ENCODE data around the gene CLEC18C.
"Not testable (repeated sequence)": the region's sequence is repeated elsewhere in the genome, so short reads cannot be mapped to it uniquely, and the experiment has no call there.

Gene CLEC18C

GRCh38 chr16:70151391-70151790 is 22.2 kb upstream of the CLEC18C start:
- Histone ChIP-seq H2BK12ac (ENCODE audit: low read length) (no peak overlapping the region), H3K79me2 (ENCODE audit: control insufficient read depth, insufficient read depth, low read length, poor library complexity) (no peaks in the 10 kb centered on the region), H2AFZ (ENCODE audit: insufficient read depth, low read length, poor library complexity) (no peak overlapping the region), H3K27me3 (ENCODE audit: insufficient read depth, low read length) (no peaks in the 10 kb centered on the region), H3K36me3 (ENCODE audit: control insufficient read depth in 1 of 2, insufficient read depth in 2 of 2, low read length in 2 of 2) (peaks cover 23 to 49% of the 10 kb centered on the region in 2 experiments), H4K12ac (ENCODE audit: low read depth, low read length) (no peak overlapping the region), H3K9ac (ENCODE audit: low read length) (no peak overlapping the region), H3K14ac (ENCODE audit: low read length) (no peak overlapping the region), H3K4me3 (ENCODE audit: low read depth, low read length) (no peak overlapping the region), H3K4ac (ENCODE audit: low read depth, low read length) (no peak overlapping the region), H4K91ac (ENCODE audit: low read depth, low read length) (no peak overlapping the region), H2BK5ac (ENCODE audit: low read depth, low read length, poor library complexity) (no peak overlapping the region), H3K27ac (ENCODE audit: low read depth, low read length) (no peak overlapping the region), H3K23ac (ENCODE audit: low read length) (no peak overlapping the region), H3K9me3 (ENCODE audit: insufficient read depth, low read depth, low read length) (no peaks in the 10 kb centered on the region), H4K8ac (ENCODE audit: low read depth, low read length) (no peak overlapping the region), H2AK5ac (ENCODE audit: low read length) (no peak overlapping the region), H3K4me1 (ENCODE audit: control insufficient read depth in 1 of 2, insufficient read depth in 2 of 2, low read length in 2 of 2) (no peaks in the 10 kb centered on the region), H3K79me1 (ENCODE audit: low read length) (no peaks in the 10 kb centered on the region), H2BK120ac (ENCODE audit: insufficient read depth, low read length, poor library complexity) (no peak overlapping the region), H3K18ac (ENCODE audit: low read length) (no peak overlapping the region), H3K4me2 (ENCODE audit: low read length) (no peak overlapping the region)
- no CpG with 5 or more reads among the region's 2 CpGs for WGBS (ENCODE audit: extremely low coverage, insufficient coverage, insufficient read length)
- DNase-seq, result no peak

GRCh38 chr16:70151941-70152509 is 21.6 kb upstream of the CLEC18C start:
- H3K36me3 ChIP-seq (ENCODE audit: control insufficient read depth in 1 of 2, insufficient read depth in 2 of 2, low read length in 2 of 2), result peaks cover 29 to 55% of the 10 kb centered on the region in 2 experiments
- H4K91ac ChIP-seq (ENCODE audit: low read depth, low read length), result no peak overlapping the region
- no peaks in the 10 kb centered on the region for H3K9me3 ChIP-seq (ENCODE audit: insufficient read depth, low read depth, low read length)
- H3K4ac ChIP-seq (ENCODE audit: low read depth, low read length), result no peak overlapping the region
- no peak for DNase-seq
- no peak overlapping the region for H3K18ac ChIP-seq (ENCODE audit: low read length)
- H3K4me3 ChIP-seq (ENCODE audit: low read depth, low read length), result no peak overlapping the region
- no peaks in the 10 kb centered on the region for H3K79me2 ChIP-seq (ENCODE audit: control insufficient read depth, insufficient read depth, low read length, poor library complexity)
- H3K4me2 ChIP-seq (ENCODE audit: low read length), result no peak overlapping the region
- no peak overlapping the region for H4K12ac ChIP-seq (ENCODE audit: low read depth, low read length)
- WGBS (ENCODE audit: extremely low coverage, insufficient coverage, insufficient read length), result no CpG with 5 or more reads among the region's 17 CpGs
- no peaks in the 10 kb centered on the region for H3K27me3 ChIP-seq (ENCODE audit: insufficient read depth, low read length)
- H2BK5ac ChIP-seq (ENCODE audit: low read depth, low read length, poor library complexity), result no peak overlapping the region
- no peak overlapping the region for H2AK5ac ChIP-seq (ENCODE audit: low read length)
- no peak overlapping the region for H2BK120ac ChIP-seq (ENCODE audit: insufficient read depth, low read length, poor library complexity)
- no peak overlapping the region for H3K27ac ChIP-seq (ENCODE audit: low read depth, low read length)
- H2BK12ac ChIP-seq (ENCODE audit: low read length), result no peak overlapping the region
- no peaks in the 10 kb centered on the region for H3K79me1 ChIP-seq (ENCODE audit: low read length)
- no peak overlapping the region for H4K8ac ChIP-seq (ENCODE audit: low read depth, low read length)
- H3K4me1 ChIP-seq (ENCODE audit: control insufficient read depth in 1 of 2, insufficient read depth in 2 of 2, low read length in 2 of 2), result no peaks in the 10 kb centered on the region
- no peak overlapping the region for H2AFZ ChIP-seq (ENCODE audit: insufficient read depth, low read length, poor library complexity)
- no peak overlapping the region for H3K14ac ChIP-seq (ENCODE audit: low read length)
- H3K23ac ChIP-seq (ENCODE audit: low read length), result no peak overlapping the region
- H3K9ac ChIP-seq (ENCODE audit: low read length), result no peak overlapping the region

- Histone ChIP-seq H3K9me3 (ENCODE audit: insufficient read depth, low read depth, low read length) (no peaks in the 10 kb centered on the region), H3K23ac (ENCODE audit: low read length) (no peak overlapping the region), H4K12ac (ENCODE audit: low read depth, low read length) (no peak overlapping the region), H2AFZ (ENCODE audit: insufficient read depth, low read length, poor library complexity) (no peak overlapping the region), H4K8ac (ENCODE audit: low read depth, low read length) (no peak overlapping the region), H3K4me1 (ENCODE audit: control insufficient read depth in 1 of 2, insufficient read depth in 2 of 2, low read length in 2 of 2) (no peaks in the 10 kb centered on the region), H3K79me2 (ENCODE audit: control insufficient read depth, insufficient read depth, low read length, poor library complexity) (no peaks in the 10 kb centered on the region), H2BK120ac (ENCODE audit: insufficient read depth, low read length, poor library complexity) (no peak overlapping the region), H4K91ac (ENCODE audit: low read depth, low read length) (no peak overlapping the region), H3K27me3 (ENCODE audit: insufficient read depth, low read length) (no peaks in the 10 kb centered on the region), H3K4me2 (ENCODE audit: low read length) (no peak overlapping the region), H2AK5ac (ENCODE audit: low read length) (no peak overlapping the region), H3K18ac (ENCODE audit: low read length) (no peak overlapping the region), H3K9ac (ENCODE audit: low read length) (no peak overlapping the region), H3K4me3 (ENCODE audit: low read depth, low read length) (no peak overlapping the region), H3K14ac (ENCODE audit: low read length) (no peak overlapping the region), H2BK5ac (ENCODE audit: low read depth, low read length, poor library complexity) (no peak overlapping the region), H3K4ac (ENCODE audit: low read depth, low read length) (no peak overlapping the region), H3K79me1 (ENCODE audit: low read length) (no peaks in the 10 kb centered on the region), H3K36me3 (ENCODE audit: control insufficient read depth in 1 of 2, insufficient read depth in 2 of 2, low read length in 2 of 2) (peaks cover 33 to 59% of the 10 kb centered on the region in 2 experiments), H2BK12ac (ENCODE audit: low read length) (no peak overlapping the region), H3K27ac (ENCODE audit: low read depth, low read length) (no peak overlapping the region)
- no peak for DNase-seq
- no CpG with 5 or more reads among the region's 13 CpGs for whole genome bisulfite sequencing (ENCODE audit: extremely low coverage, insufficient coverage, insufficient read length)
Observed at GRCh38 chr16:70152578-70153302, 20.8 kb upstream of the CLEC18C start.

GRCh38 chr16:70154736-70155135 is 18.9 kb upstream of the CLEC18C start:
- H3K23ac ChIP-seq (ENCODE audit: low read length); H3K4me1 ChIP-seq (ENCODE audit: control insufficient read depth in 1 of 2, insufficient read depth in 2 of 2, low read length in 2 of 2); H3K79me1 ChIP-seq (ENCODE audit: low read length); H3K9ac ChIP-seq (ENCODE audit: low read length); H3K9me3 ChIP-seq (ENCODE audit: insufficient read depth, low read depth, low read length); H2BK5ac ChIP-seq (ENCODE audit: low read depth, low read length, poor library complexity); H3K4me2 ChIP-seq (ENCODE audit: low read length); DNase-seq; H4K12ac ChIP-seq (ENCODE audit: low read depth, low read length); H4K91ac ChIP-seq (ENCODE audit: low read depth, low read length); H2AK5ac ChIP-seq (ENCODE audit: low read length); H3K18ac ChIP-seq (ENCODE audit: low read length); H3K14ac ChIP-seq (ENCODE audit: low read length); H3K27ac ChIP-seq (ENCODE audit: low read depth, low read length); H2BK12ac ChIP-seq (ENCODE audit: low read length); H3K27me3 ChIP-seq (ENCODE audit: insufficient read depth, low read length); H3K4me3 ChIP-seq (ENCODE audit: low read depth, low read length); H2BK120ac ChIP-seq (ENCODE audit: insufficient read depth, low read length, poor library complexity); H3K4ac ChIP-seq (ENCODE audit: low read depth, low read length); H3K79me2 ChIP-seq (ENCODE audit: control insufficient read depth, insufficient read depth, low read length, poor library complexity); H2AFZ ChIP-seq (ENCODE audit: insufficient read depth, low read length, poor library complexity); H4K8ac ChIP-seq (ENCODE audit: low read depth, low read length): not testable (repeated sequence)
- peaks cover 37 to 62% of the 10 kb centered on the region in 2 experiments for H3K36me3 ChIP-seq (ENCODE audit: control insufficient read depth in 1 of 2, insufficient read depth in 2 of 2, low read length in 2 of 2)
- WGBS (ENCODE audit: extremely low coverage, insufficient coverage, insufficient read length), result no CpG with 5 or more reads among the region's 10 CpGs
